HuH-7.5 (cell line): ENCODE measurements around the gene ST6GALNAC3.

Experiments used
- DNase-seq: peaks from one replicate; pipeline ENCODE4 v3.0.0; 2011; ENCODE audit warnings: low spot score

ST6GALNAC3 gene

DNA sequence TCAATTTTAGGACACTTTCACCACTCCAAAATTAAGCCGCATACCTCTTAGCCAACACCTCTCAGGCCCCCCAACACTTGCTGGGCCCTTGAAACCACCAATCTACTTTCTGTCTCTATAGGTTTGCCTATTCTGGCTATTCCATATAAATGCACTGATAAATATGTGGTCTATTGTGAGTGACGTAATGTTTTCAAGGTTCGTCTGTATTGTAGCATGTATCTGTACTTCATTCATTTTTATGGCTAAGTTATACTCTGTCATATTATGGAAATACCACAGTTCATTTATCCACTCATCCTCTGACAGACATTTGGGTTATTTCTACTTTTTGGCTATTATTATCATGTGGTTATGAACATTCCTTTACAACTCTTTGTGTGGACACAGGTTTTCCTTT, 432.8 kb downstream of the ST6GALNAC3 start:
- no peak for DNase-seq

DNA sequence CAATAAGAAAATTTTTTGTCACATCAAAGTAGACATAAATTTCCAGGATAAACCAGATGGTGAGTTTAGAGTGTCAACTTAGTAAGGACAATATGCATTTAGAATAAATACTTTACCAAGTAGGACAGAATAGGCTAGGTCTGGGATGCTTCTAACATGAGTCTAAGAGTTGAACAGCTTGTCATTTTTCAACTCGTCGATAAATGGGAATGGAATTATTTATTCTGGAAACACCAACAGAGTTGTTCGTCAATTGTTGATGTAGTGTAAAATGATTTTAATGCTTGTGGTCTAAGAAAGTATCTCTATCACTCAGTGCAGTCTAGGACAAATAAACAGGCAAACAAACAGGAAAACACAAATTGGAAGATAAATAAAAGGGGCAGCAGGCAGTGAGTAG, 434.3 kb downstream of the ST6GALNAC3 start:
- no peak for DNase-seq

- no peak for DNase-seq
Observed at GRCh38 chr1:76510672-76511557, 436.4 kb downstream of the ST6GALNAC3 start.

- no peak for DNase-seq
Observed at GRCh38 chr1:76511558-76512179, 437.1 kb downstream of the ST6GALNAC3 start.

DNA sequence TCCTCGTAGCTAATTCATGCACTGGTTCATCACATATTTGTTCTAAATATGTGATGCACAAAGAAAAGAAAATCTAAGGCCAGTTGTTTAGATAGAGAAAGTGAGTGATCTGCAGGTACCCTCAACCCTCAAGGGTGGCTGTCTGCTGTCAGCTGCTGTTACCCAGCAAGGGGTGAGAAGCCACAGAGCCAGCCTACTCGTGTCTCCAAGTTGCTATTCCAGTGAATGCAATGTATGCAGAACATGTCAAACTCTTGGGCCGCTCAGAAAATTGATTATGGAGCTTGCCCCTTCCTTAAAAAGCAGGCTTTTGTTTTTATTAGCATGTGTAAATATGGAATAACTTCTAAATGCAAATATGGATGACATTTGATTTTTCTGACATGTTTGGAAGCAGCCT, 456.4 kb downstream of the ST6GALNAC3 start:
- no peak for DNase-seq

GRCh38 chr1:76541618-76542017, 467.1 kb downstream of the ST6GALNAC3 start:
- no peak for DNase-seq

DNA sequence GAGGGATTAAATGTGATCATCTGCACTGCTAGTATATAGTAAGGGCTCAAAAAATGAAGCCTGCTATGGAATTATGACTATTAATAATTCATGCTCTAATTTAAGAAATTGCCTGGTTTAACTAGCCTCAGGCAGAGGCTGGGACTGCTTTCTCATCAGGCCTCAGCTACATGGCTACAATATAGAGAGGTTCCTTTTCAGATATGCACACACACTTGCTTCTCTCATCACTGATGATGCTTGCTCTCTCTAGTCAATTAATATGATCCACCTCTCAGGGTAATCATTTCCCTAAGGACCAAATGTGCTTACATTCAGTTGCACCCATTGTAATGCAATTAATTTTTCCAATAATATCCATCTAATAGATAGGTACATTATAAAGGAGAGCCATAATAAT, 467.8 kb downstream of the ST6GALNAC3 start:
- DNase-seq = no peak

DNA sequence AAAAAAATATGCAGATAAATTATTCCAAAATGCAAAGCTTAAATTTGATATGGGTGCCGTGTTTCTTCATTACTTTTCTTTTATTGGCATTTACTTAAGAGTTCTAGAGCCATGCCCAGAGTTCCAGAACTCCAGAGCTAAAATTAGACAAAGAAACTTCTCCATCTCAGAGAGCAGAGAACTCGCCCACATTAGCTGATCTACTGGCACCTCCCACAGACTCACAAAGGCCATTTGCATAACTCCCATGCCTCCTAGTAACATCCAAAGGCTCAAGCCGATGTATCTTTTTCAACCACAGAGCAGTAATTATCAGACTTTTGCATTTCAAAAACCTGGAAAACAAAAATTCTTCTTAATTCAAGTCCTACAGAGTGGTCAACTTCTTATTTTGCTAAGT, 468.9 kb downstream of the ST6GALNAC3 start:
- DNase-seq = no peak

DNA sequence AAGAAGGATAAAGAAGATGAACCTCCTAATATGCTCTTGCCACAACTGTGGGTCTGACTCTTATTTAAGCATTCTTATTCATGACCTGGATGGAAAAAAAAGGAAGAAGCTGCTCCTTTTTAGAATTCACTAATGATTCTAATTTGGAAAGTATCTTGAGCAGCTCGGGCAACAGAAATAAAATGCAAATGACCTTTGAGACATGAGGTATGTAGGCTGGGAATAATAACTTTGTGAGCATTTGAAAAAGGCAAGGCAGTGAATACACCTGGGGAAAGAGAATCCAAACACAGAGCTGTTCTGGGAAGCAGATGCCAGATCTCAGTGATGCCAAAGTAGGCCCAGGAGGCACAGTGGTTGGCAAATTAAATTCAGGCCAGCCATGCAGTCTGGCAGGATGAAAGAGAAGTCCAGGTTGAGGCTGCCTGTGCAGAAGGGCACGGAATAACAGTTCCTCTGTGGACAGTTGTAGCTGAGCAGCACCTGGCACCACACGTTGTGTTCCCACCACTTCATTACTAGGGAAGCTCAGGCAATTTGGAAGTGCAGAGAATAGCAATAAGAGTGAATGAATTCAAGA, 471.9 kb downstream of the ST6GALNAC3 start:
- DNase-seq = no peak

DNA sequence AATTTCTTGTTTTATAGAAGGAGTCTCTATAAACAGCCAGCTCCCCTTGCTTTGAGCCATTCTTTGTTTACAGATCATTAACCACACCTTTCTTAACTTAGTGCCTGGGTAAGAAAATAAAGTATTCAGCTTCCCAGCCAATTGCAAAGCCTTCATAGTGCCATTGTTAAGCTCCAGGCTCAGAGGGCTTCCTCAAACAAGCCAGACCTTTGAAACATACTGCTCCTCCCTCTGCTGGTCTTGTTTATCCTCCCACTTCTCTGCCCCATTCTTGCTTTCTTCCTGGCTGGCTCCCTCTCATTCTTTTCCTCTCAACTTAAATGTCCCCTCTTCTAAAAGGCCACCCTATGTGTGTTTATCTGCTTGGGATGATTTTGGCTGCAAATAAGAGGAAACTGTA, 473.4 kb downstream of the ST6GALNAC3 start:
- no peak for DNase-seq

GRCh38 chr1:76548513-76549100, 474.1 kb downstream of the ST6GALNAC3 start:
- DNase-seq = no peak

GRCh38 chr1:76554283-76554682, 479.7 kb downstream of the ST6GALNAC3 start:
- DNase-seq = no peak

DNA sequence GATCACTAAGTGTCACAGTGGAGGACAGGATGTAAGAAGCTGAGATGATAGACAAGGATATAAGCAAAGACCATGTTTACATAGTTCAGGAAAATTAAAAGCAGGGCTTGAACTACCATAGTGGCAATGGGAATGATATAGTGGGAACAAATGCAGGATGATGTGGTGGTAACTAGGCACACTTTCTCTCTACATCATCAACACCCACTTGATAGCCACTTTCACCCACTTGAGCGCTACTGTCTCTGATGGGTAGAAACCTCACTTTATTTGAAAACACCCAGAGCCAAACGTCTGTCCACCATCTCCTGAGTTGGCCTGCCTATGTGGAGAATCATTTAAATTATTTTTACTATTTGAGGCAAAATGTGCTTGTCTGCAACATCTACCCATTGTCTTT, 487.7 kb downstream of the ST6GALNAC3 start:
- no peak for DNase-seq

- DNase-seq = no peak
Observed at GRCh38 chr1:76568573-76569238, 494.2 kb downstream of the ST6GALNAC3 start.

GRCh38 chr1:76571248-76571647, 496.7 kb downstream of the ST6GALNAC3 start:
- DNase-seq = no peak

DNA sequence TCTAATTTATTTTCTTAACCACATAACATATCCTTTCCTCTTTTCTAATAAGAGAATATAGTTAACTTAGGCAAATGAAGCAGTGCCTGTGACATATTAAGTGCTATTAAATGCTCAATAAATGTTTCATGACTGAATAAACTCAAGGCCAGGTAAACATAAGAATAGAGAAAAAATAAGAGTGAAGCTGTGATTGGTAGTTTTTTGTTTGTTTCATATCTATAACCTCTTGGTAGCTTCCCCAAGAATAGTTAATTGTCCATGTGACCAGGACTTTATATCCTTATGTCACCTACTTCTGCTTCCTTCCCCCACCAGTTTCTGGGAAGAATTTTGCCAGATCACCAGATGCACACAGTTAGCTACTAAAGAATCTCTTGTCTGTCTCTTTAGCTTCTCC, 497.7 kb downstream of the ST6GALNAC3 start:
- no peak for DNase-seq

GRCh38 chr1:76576876-76577524, 502.5 kb downstream of the ST6GALNAC3 start:
- no peak for DNase-seq

DNA sequence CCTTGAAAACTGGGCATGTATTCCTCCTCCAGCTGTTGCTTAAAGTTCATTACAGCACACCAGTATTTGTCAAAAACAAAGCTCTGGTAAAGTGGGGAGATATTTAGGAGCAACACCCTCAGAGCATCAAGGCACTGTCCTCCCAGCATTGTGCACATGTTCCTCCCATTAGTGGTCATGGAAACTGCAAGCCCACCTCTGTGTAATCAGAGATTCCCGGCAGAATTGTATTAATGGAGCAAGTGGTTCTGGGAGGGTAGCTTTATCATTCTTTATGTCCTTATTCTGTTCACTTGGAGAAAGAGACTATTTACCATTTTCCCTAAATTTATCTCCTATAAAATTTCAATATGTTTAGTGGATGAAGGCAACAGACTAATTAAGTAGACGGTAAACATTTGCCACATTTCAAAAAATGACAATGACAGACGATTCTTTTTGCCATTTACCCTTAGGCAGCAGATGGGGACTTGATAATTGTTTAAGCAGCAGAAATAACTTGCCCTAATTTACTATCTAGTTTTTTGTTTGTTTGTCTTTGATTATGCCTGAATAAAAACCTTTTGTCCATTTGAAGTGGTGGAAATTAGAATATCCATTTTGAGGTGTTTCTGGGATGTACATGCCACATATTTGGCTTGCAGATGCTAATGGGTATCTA, 503.1 kb downstream of the ST6GALNAC3 start:
- no peak for DNase-seq

DNA sequence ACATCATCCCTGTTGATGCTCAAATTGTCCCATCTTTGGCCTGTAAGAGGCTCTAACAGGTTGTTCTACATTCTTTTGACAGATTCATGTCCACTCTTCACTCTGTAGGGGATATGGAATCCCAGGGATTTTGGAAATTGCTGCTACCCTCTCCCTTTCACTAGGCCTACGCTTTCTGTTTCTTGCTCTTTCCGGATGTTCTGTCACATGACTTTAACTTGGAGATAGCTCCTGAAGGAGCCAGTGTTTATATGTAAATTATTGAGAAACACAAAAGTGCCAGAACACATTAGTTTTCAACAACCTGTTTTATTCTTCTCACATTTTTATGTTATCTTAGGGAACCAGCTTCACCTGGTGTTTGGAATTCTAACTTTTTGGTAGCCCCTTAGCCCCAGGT, 505.7 kb downstream of the ST6GALNAC3 start:
- DNase-seq = no peak

DNA sequence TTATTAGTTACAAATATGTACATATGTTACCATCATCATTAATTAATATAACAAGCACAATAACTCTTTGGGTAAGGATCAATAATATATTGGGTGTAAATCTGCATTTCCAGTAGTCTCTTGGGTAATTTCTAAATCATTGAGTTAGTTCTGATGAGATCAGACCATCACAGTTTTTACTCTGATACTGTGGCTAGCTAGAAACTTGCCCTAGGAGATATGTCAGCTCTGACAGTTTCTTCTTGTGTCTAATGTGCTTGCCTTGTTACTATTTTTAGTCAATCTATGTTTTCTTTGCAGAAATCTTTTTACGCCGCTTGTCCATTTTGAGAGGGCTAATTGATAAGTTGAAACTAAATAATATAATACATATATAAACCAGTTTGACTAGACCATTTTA, 507.2 kb downstream of the ST6GALNAC3 start:
- DNase-seq = no peak

DNA sequence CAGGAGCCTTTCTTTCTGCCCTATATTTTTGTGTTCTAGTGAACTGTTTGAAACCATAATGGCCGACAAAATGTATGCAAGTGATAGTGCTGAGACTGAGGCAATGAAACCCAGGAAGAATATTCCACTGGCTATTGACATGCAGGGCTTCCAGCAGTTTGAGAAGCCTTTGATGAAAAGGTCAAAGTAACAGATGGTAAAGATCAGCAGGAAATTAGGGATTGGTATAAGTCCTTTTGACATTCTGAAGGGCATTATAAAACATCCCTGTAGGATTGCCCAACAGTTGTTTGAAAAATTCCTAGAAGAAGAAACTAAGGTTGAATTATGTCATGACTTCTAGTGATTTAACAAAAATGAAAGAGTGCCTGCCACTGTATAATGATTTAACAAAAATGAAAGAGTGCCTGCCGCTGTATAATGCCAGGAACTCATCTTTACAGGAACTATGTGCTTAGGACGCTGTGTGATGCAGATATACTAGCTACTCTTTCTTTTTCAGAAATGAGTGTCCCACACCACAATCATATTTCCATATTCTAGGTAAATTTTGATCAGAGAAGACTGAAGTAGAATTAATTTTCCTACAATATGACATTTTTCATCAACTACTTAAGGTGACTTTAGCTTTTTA, 508.8 kb downstream of the ST6GALNAC3 start:
- no peak for DNase-seq
